Activated CD4-positive, alpha-beta memory T cell treated with anti-CD3 and anti-CD28 coated beads for 36 hours (primary cell): Measurements from ENCODE around the gene MYL6B. TPM values are rescaled to one million over a fixed set of nuclear protein-coding genes. Genes with fewer than 3 reads are reported as not detected.

ENCODE experiments used
- total RNA-seq, 2 experiments: library from RNA; stranded (reverse); gene quantifications; one replicate each; pipeline ENCODE4 v1.2.3, GENCODE V29; 2021

Gene MYL6B
- total RNA-seq, 2 experiments from 2014 or later, result 63.8 to 70.8 TPM

Other genes with a start within 250 kb of the MYL6B start
- 10 to 100 TPM; 31.6 to 33.0 TPM for gene PYM1, start 224.7 kb upstream of the MYL6B start, total RNA-seq
- 100 to 1,000 TPM; 348 to 383 TPM for gene DGKA, start 221.4 kb upstream of the MYL6B start, total RNA-seq
- 1 to 10 TPM in 1 of 2 experiments, under 1 TPM in 1; 0.94 to 1.5 TPM for gene PMEL, start 186.5 kb upstream of the MYL6B start, total RNA-seq
- gene CDK2, start 185.8 kb upstream of the MYL6B start, total RNA-seq, result 100 to 1,000 TPM; 121 to 127 TPM
- 10 to 100 TPM; 44.8 to 46.4 TPM for gene RAB5B, start 178.5 kb upstream of the MYL6B start, total RNA-seq
- gene SUOX, start 155.3 kb upstream of the MYL6B start, total RNA-seq, result 1 to 10 TPM; 2.4 to 2.7 TPM
- 10 to 100 TPM; 14.4 to 15.1 TPM for gene IKZF4, start 131.5 kb upstream of the MYL6B start, total RNA-seq
- gene RPS26, start 110.7 kb upstream of the MYL6B start, total RNA-seq, result 10 to 100 TPM; 28.1 to 40.7 TPM
- gene ERBB3, start 72.4 kb upstream of the MYL6B start, total RNA-seq, result under 1 TPM; 0.82 to 0.86 TPM
- gene PA2G4, start 48.0 kb upstream of the MYL6B start, total RNA-seq, result 100 to 1,000 TPM; 399 to 410 TPM
- gene RPL41, start 36.0 kb upstream of the MYL6B start, total RNA-seq, result 1,000 to 10,000 TPM; 5,210 to 5,251 TPM
- 1 to 10 TPM; 5.1 to 7.2 TPM for gene ZC3H10, start 34.3 kb upstream of the MYL6B start, total RNA-seq
- 100 to 1,000 TPM; 142 to 146 TPM for gene ESYT1, start 24.3 kb upstream of the MYL6B start, total RNA-seq
- gene MYL6, start 5.8 kb downstream of the MYL6B start, total RNA-seq, result 1,000 to 10,000 TPM; 1,196 to 1,215 TPM
- 100 to 1,000 TPM in 1 of 2 experiments, 10 to 100 TPM in 1; 96.4 to 103 TPM for gene SMARCC2, start 36.9 kb downstream of the MYL6B start, total RNA-seq
- gene RNF41, start 69.3 kb downstream of the MYL6B start, total RNA-seq, result 10 to 100 TPM; 28.2 to 31.2 TPM
- 10 to 100 TPM; 62.0 to 62.2 TPM for gene NABP2, start 71.8 kb downstream of the MYL6B start, total RNA-seq
- gene SLC39A5, start 77.5 kb downstream of the MYL6B start, total RNA-seq, result 1 to 10 TPM in 1 of 2 experiments, under 1 TPM in 1; 0.59 to 1.7 TPM
- 10 to 100 TPM; 34.1 to 37.0 TPM for gene ANKRD52, start 105.8 kb downstream of the MYL6B start, total RNA-seq
- 1 to 10 TPM; 6.3 to 7.0 TPM for gene COQ10A, start 114.4 kb downstream of the MYL6B start, total RNA-seq
- gene CS, start 147.7 kb downstream of the MYL6B start, total RNA-seq, result 100 to 1,000 TPM; 304 to 309 TPM
- 10 to 100 TPM; 74.7 to 91.6 TPM for gene CNPY2, start 163.4 kb downstream of the MYL6B start, total RNA-seq
- 10 to 100 TPM; 49.0 to 51.2 TPM for gene PAN2, start 181.4 kb downstream of the MYL6B start, total RNA-seq
- 10 to 100 TPM; 47.6 to 48.5 TPM for gene IL23A, start 186.3 kb downstream of the MYL6B start, total RNA-seq
- 100 to 1,000 TPM; 125 to 139 TPM for gene STAT2, start 207.5 kb downstream of the MYL6B start, total RNA-seq
- not detected for gene APOF, start 210.3 kb downstream of the MYL6B start, total RNA-seq